HCT116 (cell line): ENCODE measurements around the gene AGAP1. TPM values are rescaled to one million over a fixed set of nuclear protein-coding genes. Genes with fewer than 3 reads are reported as not detected.

Experiments
- ATAC-seq: fragments of 200-7000 bp; cut with Tn5 transposase; 2 replicates; pipeline ENCODE4 v1.9.1; 2020; ENCODE audit warnings: mild to moderate bottlenecking, moderate library complexity
- BruUV-seq: library from RNA; stranded (reverse); fragments of 400-500 nt; replicated peaks from 2 replicates; lab custom pipeline; 2021; lab: Mats Ljungman, UMichigan
- CTCF ChIA-PET: fragments of 300-600 bp; sonication (Branson Sonifier 250); formaldehyde crosslinking; loops from one replicate; lab custom pipeline; 2021; ENCODE audit warnings: antibody characterized with exemption; lab: Charles Lee
- POLR2A ChIA-PET: fragments of 300-600, 350-600 bp; sonication (Branson Sonifier 250); formaldehyde crosslinking; loops from one replicate; lab custom pipeline; 2021; ENCODE audit warnings: antibody characterized with exemption; lab: Charles Lee
- RAD21 ChIA-PET, 2 experiments: fragments of 300-600 bp; sonication (Branson Sonifier 250); formaldehyde crosslinking; loops; one replicate each; lab custom pipeline; 2023; ENCODE audit warnings: low total read pairs in 2 of 2; ENCODE audit not compliant: uncharacterized antibody in 2 of 2, unreplicated experiment in 2 of 2, low non-redundant PET in 1 of 2; lab: Charles Lee
- DNase-seq: peaks from one replicate; pipeline ENCODE4 v3.0.0-alpha.2; 2010; ENCODE audit warnings: low read depth, low spot score
- H2AFZ ChIP-seq: fragments of 200-600 bp; shearing (Covaris generic), sonication (generic); 2 replicates; pipeline ENCODE4 v1.6.1; 2017; ENCODE audit warnings: low read depth, mixed run types, mixed read lengths, antibody characterized with exemption, low read length; ENCODE audit not compliant: poor library complexity, severe bottlenecking
- H3K27ac ChIP-seq: 2 replicates; pipeline ENCODE4 v1.5.1; 2012; ENCODE audit warnings: low read depth, low read length
- H3K27me3 ChIP-seq: fragments of 200-600 bp; sonication (generic); 2 replicates; pipeline ENCODE4 v1.6.1; 2016; ENCODE audit warnings: mixed run types, low read length, mixed read lengths; ENCODE audit not compliant: insufficient read depth
- H3K36me3 ChIP-seq, 2 experiments: fragments of 200-500 bp in 1 of 2; fragments of 200-600 bp in 1 of 2; sonication (Bioruptor generic) in 1 of 2; sonication (generic) in 1 of 2; 2 replicates each; pipeline versions ENCODE4 v1.5.1 to v1.6.1; 2014 to 2016; ENCODE audit warnings: low read length in 2 of 2, inconsistent platforms in 1 of 2, mixed read lengths in 1 of 2, mixed run types in 1 of 2; ENCODE audit not compliant: insufficient read depth in 2 of 2, control insufficient read depth in 1 of 2
- H3K4me1 ChIP-seq, 2 experiments: fragments of 200-600 bp in 1 of 2; sonication (generic) in 1 of 2; 2 replicates each; pipeline versions ENCODE4 v1.5.1 to v1.6.1; 2012 to 2017; ENCODE audit warnings: low read length in 2 of 2, inconsistent platforms in 1 of 2, mild to moderate bottlenecking in 1 of 2, mixed read lengths in 1 of 2, mixed run types in 1 of 2, moderate library complexity in 1 of 2; ENCODE audit not compliant: insufficient read depth in 2 of 2, control insufficient read depth in 1 of 2
- H3K4me2 ChIP-seq: fragments of 200-600 bp; sonication (generic); 2 replicates; pipeline ENCODE4 v1.6.1; 2017; ENCODE audit warnings: mixed run types, low read length, mixed read lengths
- H3K4me3 ChIP-seq, 2 experiments: fragments of 200-600 bp in 1 of 2; sonication (generic) in 1 of 2; replicated peaks in 1 of 2; 2 replicates each; pipeline ENCODE4 v1.5.1; 2011 to 2016; ENCODE audit warnings: low read length in 2 of 2, control low read depth in 1 of 2, low read depth in 1 of 2, mild to moderate bottlenecking in 1 of 2, mixed read lengths in 1 of 2, mixed run types in 1 of 2
- H3K79me2 ChIP-seq: fragments of 200-600 bp; sonication (generic); 2 replicates; pipeline ENCODE4 v1.6.1; 2017; ENCODE audit warnings: mild to moderate bottlenecking, mixed run types, low read length, moderate library complexity, mixed read lengths; ENCODE audit not compliant: insufficient read depth
- H3K9ac ChIP-seq: fragments of 200-600 bp; sonication (generic); 2 replicates; pipeline ENCODE4 v1.6.1; 2016; ENCODE audit warnings: low read length, mixed read lengths
- H3K9me2 ChIP-seq: fragments of 200-600 bp; sonication (generic), shearing (Covaris generic); 2 replicates; pipeline ENCODE4 v1.6.1; 2017; ENCODE audit warnings: mixed run types, mild to moderate bottlenecking, moderate library complexity; ENCODE audit not compliant: insufficient read depth
- H3K9me3 ChIP-seq, 2 experiments: fragments of 200-500 bp in 1 of 2; fragments of 200-600 bp in 1 of 2; sonication (Bioruptor generic) in 1 of 2; sonication (generic) in 1 of 2; 2 replicates each; pipeline ENCODE4 v1.6.1; 2014 to 2017; ENCODE audit warnings: low read length in 2 of 2, mixed read lengths in 2 of 2, inconsistent platforms in 1 of 2, low read depth in 1 of 2, mild to moderate bottlenecking in 1 of 2, mixed run types in 1 of 2, moderate library complexity in 1 of 2; ENCODE audit not compliant: control insufficient read depth in 1 of 2, insufficient read depth in 1 of 2
- H4K20me1 ChIP-seq: fragments of 200-600 bp; sonication (generic), shearing (Covaris generic); 2 replicates; pipeline ENCODE4 v1.6.1; 2017; ENCODE audit warnings: mixed run types, mild to moderate bottlenecking, moderate library complexity; ENCODE audit not compliant: insufficient read depth
- CBX3 ChIP-seq: IDR thresholded peaks from 2 replicates; pipeline ENCODE4 v1.6.1; 2012; ENCODE audit warnings: low read depth
- CEBPB ChIP-seq: IDR thresholded peaks from 2 replicates; pipeline ENCODE4 v1.6.1; 2012; ENCODE audit warnings: low read depth
- EZH2 ChIP-seq: fragments of 200-600 bp; sonication (generic); IDR thresholded peaks from 2 replicates; pipeline ENCODE4 v1.6.1; 2017; ENCODE audit warnings: antibody characterized with exemption, mixed run types
- EZH2phosphoT487 ChIP-seq: fragments of 200-600 bp; IDR thresholded peaks from 2 replicates; pipeline ENCODE4 v1.6.1; 2018; ENCODE audit warnings: antibody characterized with exemption, borderline replicate concordance
- POLR2A ChIP-seq: IDR thresholded peaks from 2 replicates; pipeline ENCODE4 v1.7.0; 2011; ENCODE audit warnings: borderline replicate concordance; ENCODE audit not compliant: insufficient read depth, insufficient read length; ENCODE audit errors: extremely low read depth
- POLR2AphosphoS5 ChIP-seq: IDR thresholded peaks from 2 replicates; pipeline ENCODE4 v1.6.1; 2011; ENCODE audit warnings: mild to moderate bottlenecking, low read depth, low read length, moderate library complexity
- SIN3A ChIP-seq: IDR thresholded peaks from 2 replicates; pipeline ENCODE4 v1.6.1; 2012; ENCODE audit warnings: low read depth
- SP1 ChIP-seq: IDR thresholded peaks from 2 replicates; pipeline ENCODE4 v1.6.1; 2012; ENCODE audit warnings: low read depth
- SRF ChIP-seq: IDR thresholded peaks from 2 replicates; pipeline ENCODE4 v1.6.1; 2012; ENCODE audit warnings: low read depth
- TCF7L2 ChIP-seq: IDR thresholded peaks from 2 replicates; pipeline ENCODE4 v1.7.0; 2011; ENCODE audit warnings: borderline replicate concordance, inconsistent platforms; ENCODE audit not compliant: insufficient read depth, insufficient read length; ENCODE audit errors: extremely low read depth
- ZNF274 ChIP-seq: fragments of 200-500 bp; sonication (Bioruptor generic); IDR thresholded peaks from 2 replicates; pipeline ENCODE4 v1.6.1; 2014; ENCODE audit warnings: mild to moderate bottlenecking, low read depth, low read length, inconsistent platforms
- intact Hi-C: fragments of 100-400 bp; cut with micrococcal nuclease; formaldehyde crosslinking; loops from 2 replicates; pipeline ENCODE4 v1.10.0; 2022
- total RNA-seq: library from RNA; stranded (reverse); gene quantifications from one replicate; pipeline ENCODE4 v1.2.1, GENCODE V29; 2021; ENCODE audit not compliant: unreplicated experiment
- TF ChIP-seq, protein P1 (sequence below): IDR thresholded peaks from 2 replicates; pipeline ENCODE4 v1.6.1; 2011; ENCODE audit warnings: mild to moderate bottlenecking, low read length, moderate library complexity; ENCODE audit not compliant: insufficient replicate concordance; ENCODE audit errors: extremely low read depth

The AGAP1 gene
- total RNA-seq, 1 experiment from 2014 or later: 43.8 TPM

DNA sequence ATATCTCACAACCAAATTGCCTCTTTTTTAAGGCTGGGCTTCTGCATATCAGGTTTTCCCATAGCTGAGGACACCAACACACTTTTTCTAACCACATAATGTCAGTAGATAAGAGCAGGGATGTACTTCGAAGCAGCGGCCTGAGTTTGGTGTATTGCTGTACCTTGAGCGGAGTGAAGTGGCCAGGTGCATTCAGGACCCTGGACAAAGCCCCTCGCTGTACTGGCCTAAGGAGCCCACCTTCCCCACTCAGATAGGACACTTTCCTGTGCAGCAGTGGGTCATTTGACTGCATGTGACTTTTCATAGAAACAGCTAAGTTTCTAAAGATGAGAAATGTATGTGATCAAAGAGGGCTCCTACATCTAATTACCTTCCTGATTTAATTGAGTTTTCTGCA lies 461.8 kb downstream of the AGAP1 start (continued):
- no peak for TF ChIP-seq EZH2
- no peak for TF ChIP-seq CBX3
- TF ChIP-seq, protein P1, sequence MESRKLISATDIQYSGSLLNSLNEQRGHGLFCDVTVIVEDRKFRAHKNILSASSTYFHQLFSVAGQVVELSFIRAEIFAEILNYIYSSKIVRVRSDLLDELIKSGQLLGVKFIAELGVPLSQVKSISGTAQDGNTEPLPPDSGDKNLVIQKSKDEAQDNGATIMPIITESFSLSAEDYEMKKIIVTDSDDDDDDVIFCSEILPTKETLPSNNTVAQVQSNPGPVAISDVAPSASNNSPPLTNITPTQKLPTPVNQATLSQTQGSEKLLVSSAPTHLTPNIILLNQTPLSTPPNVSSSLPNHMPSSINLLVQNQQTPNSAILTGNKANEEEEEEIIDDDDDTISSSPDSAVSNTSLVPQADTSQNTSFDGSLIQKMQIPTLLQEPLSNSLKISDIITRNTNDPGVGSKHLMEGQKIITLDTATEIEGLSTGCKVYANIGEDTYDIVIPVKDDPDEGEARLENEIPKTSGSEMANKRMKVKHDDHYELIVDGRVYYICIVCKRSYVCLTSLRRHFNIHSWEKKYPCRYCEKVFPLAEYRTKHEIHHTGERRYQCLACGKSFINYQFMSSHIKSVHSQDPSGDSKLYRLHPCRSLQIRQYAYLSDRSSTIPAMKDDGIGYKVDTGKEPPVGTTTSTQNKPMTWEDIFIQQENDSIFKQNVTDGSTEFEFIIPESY: no peak
- no peak for TF ChIP-seq CEBPB
- no peak for TF ChIP-seq SIN3A
- TF ChIP-seq SRF: no peak
- TF ChIP-seq SP1: no peak
- TF ChIP-seq EZH2phosphoT487: no peak

DNA sequence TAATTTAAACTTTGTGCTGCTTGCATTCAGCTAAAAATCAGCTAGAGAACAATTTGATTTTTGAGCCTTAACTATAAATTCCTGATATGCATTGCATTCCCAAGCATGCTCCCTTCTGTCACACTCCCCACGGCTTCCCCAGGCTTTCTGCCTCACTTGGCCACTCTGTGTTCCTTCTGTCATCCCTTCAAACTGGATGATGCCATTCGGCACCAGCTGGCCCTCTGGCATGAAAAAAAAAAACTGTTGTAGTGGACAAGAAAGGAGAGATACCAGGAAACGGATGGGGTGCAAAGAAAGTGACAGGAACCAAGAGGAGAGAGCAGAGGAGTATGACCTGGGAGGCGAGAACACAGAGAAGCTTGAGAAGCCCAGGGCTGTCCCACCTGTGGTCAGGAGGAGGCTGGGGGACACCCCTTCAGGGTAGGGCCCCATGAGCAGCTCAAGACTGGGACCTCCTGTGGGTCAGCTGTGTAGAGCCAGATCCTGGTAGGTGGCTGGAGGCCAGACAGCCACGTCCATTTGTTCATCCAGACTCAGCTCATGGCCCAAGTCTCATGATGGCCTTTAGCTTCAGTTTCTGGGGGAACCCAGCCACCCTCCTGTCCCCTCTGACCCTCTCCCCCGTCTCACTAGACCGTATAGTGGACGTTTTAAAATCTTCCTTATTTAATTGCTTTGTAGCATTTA lies 462.6 kb downstream of the AGAP1 start:
- BruUV-seq: no TSS peak
- Histone ChIP-seq H3K9me3 (no peaks in the 10 kb centered on the region), H3K27me3 (no peaks in the 10 kb centered on the region), H3K9me2 (no peaks in the 10 kb centered on the region), H3K4me3 (no peak overlapping the region), H3K4me1 (no peaks in the 10 kb centered on the region), H3K79me2 (no peaks in the 10 kb centered on the region), H4K20me1 (no peaks in the 10 kb centered on the region), H2AFZ (no peak overlapping the region), H3K27ac (no peak overlapping the region), H3K4me2 (no peak overlapping the region), H3K9ac (no peak overlapping the region), H3K36me3 (no peaks in the 10 kb centered on the region)
- TF ChIP-seq POLR2AphosphoS5: no peak
- no peak for TF ChIP-seq POLR2A
- TF ChIP-seq TCF7L2: no peak
- no peak for TF ChIP-seq ZNF274
- no peak for DNase-seq
- ChIA-PET POLR2A (no interaction called here), CTCF (no interaction called here), RAD21 (no interaction called here)
- intact Hi-C loops: no loop called here
- ATAC-seq: no peak
